Astrocyte (in vitro differentiated cells and primary cell): Measurements from ENCODE around the gene DBF4.

ENCODE experiments used
- EZH2 ChIP-seq: IDR thresholded peaks from 2 replicates; pipeline ENCODE4 v1.6.1; 2012; ENCODE audit warnings: mild to moderate bottlenecking, low read length, inconsistent platforms; ENCODE audit not compliant: insufficient read depth
- TF ChIP-seq, protein P1 (sequence below): IDR thresholded peaks from 2 replicates; pipeline ENCODE4 v1.5.1; 2011; ENCODE audit warnings: low read depth, mild to moderate bottlenecking, inconsistent platforms, low read length, moderate library complexity; ENCODE audit not compliant: insufficient read depth

DNA sequence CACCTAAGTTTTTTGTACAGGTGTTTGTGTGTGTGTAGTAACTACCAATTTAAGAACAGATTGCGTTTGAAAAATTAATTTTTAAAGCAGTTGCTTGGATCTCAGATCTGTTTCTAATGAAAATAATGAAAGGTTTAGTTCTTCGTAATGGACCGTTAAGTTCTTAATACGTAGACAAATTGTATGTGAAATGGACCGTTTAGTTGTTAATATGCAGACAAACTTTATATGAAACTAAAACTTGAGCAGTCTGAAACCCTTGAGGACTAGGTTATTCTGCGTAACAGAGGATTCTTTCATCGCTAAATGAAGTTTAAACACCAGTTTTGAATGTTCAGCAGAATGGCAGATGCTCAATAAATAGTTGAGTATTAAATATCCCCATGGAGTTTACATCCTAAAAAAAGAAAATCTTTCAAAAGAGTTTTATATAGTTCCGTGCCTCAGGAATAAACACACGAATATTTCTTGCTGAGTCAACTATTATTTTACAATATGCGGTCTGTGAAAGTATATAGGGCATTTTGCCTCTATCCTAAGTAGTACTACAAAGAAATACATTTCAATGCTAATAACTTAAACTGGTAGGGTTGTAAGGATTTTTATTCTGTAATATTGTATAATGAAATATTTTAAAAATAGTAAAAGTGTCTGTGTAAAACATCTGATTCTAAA is 1.2 kb downstream of the DBF4 start:
- no peak for TF ChIP-seq EZH2
- TF ChIP-seq, protein P1, sequence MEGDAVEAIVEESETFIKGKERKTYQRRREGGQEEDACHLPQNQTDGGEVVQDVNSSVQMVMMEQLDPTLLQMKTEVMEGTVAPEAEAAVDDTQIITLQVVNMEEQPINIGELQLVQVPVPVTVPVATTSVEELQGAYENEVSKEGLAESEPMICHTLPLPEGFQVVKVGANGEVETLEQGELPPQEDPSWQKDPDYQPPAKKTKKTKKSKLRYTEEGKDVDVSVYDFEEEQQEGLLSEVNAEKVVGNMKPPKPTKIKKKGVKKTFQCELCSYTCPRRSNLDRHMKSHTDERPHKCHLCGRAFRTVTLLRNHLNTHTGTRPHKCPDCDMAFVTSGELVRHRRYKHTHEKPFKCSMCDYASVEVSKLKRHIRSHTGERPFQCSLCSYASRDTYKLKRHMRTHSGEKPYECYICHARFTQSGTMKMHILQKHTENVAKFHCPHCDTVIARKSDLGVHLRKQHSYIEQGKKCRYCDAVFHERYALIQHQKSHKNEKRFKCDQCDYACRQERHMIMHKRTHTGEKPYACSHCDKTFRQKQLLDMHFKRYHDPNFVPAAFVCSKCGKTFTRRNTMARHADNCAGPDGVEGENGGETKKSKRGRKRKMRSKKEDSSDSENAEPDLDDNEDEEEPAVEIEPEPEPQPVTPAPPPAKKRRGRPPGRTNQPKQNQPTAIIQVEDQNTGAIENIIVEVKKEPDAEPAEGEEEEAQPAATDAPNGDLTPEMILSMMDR: no peak
